ENCODE data around the gene KCND3. TPM values are rescaled to one million over a fixed set of nuclear protein-coding genes. Genes with fewer than 3 reads are reported as not detected.

KCND3 gene
- total RNA-seq, 1 donor from 2014 or later = 5.5 TPM

DNA sequence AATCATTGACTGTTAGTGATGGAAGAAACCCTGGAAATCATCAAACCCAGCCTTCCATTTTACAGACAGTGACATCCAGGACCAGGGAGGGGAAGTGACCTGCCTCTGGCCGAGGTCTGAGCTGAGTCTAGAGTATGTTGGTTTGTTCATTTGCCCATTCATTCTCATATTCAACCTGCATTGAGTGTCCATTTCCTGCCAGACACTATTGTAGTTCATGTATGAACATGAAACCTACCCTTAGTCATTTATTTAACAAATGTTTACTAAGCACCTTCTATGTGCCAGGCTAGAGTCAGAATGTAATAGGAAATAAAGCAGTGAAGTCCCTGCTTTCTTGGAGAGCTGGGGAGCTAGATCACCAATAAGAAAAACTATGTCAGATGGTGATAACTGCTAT, 51.3 kb downstream of the KCND3 start:
- ATAC-seq = no peak
- no peak overlapping the region for H3K4me3 ChIP-seq
- intact Hi-C loops (cut with DNase I) = no loop called here
- no peaks in the 10 kb centered on the region for H3K9me3 ChIP-seq
- H3K36me3 ChIP-seq = no peaks in the 10 kb centered on the region
- no peak for DNase-seq
- TF ChIP-seq, protein P1, sequence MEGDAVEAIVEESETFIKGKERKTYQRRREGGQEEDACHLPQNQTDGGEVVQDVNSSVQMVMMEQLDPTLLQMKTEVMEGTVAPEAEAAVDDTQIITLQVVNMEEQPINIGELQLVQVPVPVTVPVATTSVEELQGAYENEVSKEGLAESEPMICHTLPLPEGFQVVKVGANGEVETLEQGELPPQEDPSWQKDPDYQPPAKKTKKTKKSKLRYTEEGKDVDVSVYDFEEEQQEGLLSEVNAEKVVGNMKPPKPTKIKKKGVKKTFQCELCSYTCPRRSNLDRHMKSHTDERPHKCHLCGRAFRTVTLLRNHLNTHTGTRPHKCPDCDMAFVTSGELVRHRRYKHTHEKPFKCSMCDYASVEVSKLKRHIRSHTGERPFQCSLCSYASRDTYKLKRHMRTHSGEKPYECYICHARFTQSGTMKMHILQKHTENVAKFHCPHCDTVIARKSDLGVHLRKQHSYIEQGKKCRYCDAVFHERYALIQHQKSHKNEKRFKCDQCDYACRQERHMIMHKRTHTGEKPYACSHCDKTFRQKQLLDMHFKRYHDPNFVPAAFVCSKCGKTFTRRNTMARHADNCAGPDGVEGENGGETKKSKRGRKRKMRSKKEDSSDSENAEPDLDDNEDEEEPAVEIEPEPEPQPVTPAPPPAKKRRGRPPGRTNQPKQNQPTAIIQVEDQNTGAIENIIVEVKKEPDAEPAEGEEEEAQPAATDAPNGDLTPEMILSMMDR (IDR thresholded peaks at IDR 0.05) = no peak
- H3K27me3 ChIP-seq (ENCODE audit: low read depth) = no peaks in the 10 kb centered on the region
- no peaks in the 10 kb centered on the region for H3K4me1 ChIP-seq
- no peak overlapping the region for H3K27ac ChIP-seq

DNA sequence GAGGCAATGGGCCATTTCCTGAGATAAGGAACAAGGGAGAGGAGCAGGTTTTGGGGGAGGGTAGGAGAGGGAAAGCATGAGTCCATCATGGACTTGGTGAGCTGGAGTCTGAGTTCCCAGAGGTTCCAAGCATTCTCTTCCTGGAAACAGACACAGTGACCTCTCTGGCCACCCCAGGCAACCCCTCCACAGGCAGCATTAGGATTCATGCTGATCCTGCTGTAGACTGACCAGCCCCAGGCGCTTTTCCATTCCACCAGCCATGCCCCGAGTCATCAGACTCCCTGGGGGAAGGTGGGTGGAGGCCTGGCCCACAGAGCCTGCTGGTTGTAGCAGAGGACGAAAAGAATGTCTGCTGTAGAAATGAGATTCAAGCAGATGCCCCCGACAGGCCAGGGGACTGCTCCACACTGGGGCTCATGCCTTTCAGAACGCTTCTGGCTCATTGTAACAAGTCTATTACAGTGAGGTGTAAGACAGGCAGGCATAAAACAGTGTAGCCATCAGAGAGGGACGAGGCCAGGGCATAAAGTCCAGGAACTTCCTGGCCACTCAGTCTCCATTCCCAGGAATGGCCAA, 52.2 kb downstream of the KCND3 start:
- TF ChIP-seq, protein P1 (IDR thresholded peaks at IDR 0.05) = no peak
- ATAC-seq = no peak

DNA sequence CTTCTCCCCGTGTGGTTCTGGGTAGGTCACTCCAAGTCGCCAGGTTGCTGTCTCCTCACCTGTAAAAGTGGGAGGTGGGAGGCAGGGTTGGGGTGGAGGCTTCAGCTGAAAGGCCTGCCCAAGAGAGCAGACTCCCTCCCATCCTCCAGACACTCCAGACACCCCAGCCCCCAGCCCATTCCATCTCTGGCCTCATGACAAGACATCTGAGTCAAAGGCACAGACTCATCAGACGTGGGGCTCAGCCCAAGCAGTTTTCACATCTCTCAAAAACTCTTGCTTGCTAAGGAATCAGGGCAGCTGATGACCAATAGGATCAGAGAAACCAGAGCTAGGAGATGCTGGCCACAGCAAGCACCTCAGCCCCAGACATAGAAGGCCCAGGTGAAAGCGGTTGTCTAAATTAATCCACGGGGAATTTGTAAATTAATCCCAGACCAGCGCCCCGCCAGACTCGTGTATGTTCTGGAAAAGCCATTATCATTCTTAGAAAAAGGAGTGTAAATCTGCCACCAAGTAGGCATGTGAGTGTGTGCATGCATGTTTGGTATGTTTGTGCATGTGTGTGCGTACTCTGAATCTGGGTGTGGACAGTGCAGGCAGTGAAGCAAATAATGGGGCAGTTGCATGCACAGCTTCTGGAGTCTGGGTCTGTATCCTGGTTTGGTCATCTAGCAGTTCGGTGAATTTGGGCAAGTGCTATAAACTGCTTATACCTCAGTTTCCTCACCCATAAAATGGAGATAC, 55.2 kb downstream of the KCND3 start:
- intact Hi-C loops (cut with DNase I) = no loop called here
- Histone ChIP-seq H3K4me3 (no peak overlapping the region), H3K27me3 (ENCODE audit: low read depth) (no peaks in the 10 kb centered on the region), H3K36me3 (no peaks in the 10 kb centered on the region), H3K9me3 (no peaks in the 10 kb centered on the region), H3K4me1 (no peaks in the 10 kb centered on the region), H3K27ac (no peak overlapping the region)
- DNase-seq (no peak), ATAC-seq (no peak)
- TF ChIP-seq, protein P1 (IDR thresholded peaks at IDR 0.05) = no peak

More for the DNA sequence above, 52.2 kb downstream of the KCND3 start:
- Histone ChIP-seq H3K4me3 (no peak overlapping the region), H3K4me1 (no peaks in the 10 kb centered on the region), H3K27ac (no peak overlapping the region), H3K27me3 (ENCODE audit: low read depth) (no peaks in the 10 kb centered on the region), H3K9me3 (no peaks in the 10 kb centered on the region), H3K36me3 (no peaks in the 10 kb centered on the region)
- DNase-seq = no peak
- intact Hi-C loops (cut with DNase I) = no loop called here

DNA sequence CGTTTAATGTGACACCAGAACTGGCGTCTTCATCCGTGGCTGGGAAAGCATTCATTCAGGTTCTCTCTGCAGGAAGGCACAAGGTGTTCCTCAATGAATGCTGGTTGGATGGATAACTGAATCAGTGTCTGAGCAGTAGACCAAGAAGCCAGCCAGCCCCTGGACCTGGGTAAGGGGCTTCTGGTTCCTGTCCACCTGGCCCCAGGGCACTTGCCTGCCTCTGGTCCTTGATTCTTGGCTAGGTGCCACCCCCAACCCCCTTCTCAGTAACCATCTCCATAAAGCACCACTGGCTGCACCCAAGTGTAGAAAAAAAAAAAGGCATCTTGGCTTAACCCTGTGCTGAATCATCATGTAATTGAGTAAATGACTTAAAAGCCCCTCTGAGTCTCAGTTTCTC, 59.1 kb downstream of the KCND3 start:
- ATAC-seq (no peak), DNase-seq (no peak)
- H3K27me3 ChIP-seq (ENCODE audit: low read depth) = no peaks in the 10 kb centered on the region
- H3K4me1 ChIP-seq = no peaks in the 10 kb centered on the region
- no peak overlapping the region for H3K27ac ChIP-seq
- TF ChIP-seq, protein P1 (IDR thresholded peaks at IDR 0.05) = no peak
- no peaks in the 10 kb centered on the region for H3K36me3 ChIP-seq
- no peak overlapping the region for H3K4me3 ChIP-seq
- H3K9me3 ChIP-seq = no peaks in the 10 kb centered on the region
- intact Hi-C loops (cut with DNase I) = no loop called here

DNA sequence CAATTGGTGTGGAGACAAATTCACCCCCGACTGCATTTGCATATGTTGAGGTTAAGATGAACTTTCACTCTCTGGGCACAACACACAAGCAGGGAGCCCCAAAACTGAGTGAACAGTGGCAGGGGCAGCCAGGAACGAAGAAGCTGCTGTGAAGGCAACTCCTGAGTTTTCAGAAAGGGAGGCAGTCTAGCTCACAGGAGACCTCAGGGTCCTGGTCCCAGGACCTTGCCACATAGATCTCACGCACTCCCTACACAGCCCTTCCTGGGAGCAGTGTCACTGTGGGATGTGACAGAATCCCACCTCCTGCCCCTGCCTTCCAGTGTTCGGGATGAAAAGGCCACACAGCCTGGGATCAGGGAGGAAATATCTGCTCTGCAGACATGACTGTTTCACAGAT, 60.9 kb downstream of the KCND3 start:
- no peaks in the 10 kb centered on the region for H3K9me3 ChIP-seq
- H3K4me1 ChIP-seq = no peaks in the 10 kb centered on the region
- no peaks in the 10 kb centered on the region for H3K36me3 ChIP-seq
- H3K4me3 ChIP-seq = no peak overlapping the region
- no peak overlapping the region for H3K27ac ChIP-seq
- no peaks in the 10 kb centered on the region for H3K27me3 ChIP-seq (ENCODE audit: low read depth)
- TF ChIP-seq, protein P1 (IDR thresholded peaks at IDR 0.05) = no peak
- DNase-seq (no peak), ATAC-seq (no peak)
- intact Hi-C loops (cut with DNase I) = no loop called here
